HS-27A (cell line): ENCODE data around the gene APOBEC3F.
"Not testable (repeated sequence)": the region's sequence is repeated elsewhere in the genome, so short reads cannot be mapped to it uniquely, and the experiment has no call there.

Experiments used
- DNase-seq: peaks from one replicate; pipeline ENCODE4 v3.0.0-alpha.2; 2012; ENCODE audit warnings: low read depth, missing footprints

The APOBEC3F gene

DNA sequence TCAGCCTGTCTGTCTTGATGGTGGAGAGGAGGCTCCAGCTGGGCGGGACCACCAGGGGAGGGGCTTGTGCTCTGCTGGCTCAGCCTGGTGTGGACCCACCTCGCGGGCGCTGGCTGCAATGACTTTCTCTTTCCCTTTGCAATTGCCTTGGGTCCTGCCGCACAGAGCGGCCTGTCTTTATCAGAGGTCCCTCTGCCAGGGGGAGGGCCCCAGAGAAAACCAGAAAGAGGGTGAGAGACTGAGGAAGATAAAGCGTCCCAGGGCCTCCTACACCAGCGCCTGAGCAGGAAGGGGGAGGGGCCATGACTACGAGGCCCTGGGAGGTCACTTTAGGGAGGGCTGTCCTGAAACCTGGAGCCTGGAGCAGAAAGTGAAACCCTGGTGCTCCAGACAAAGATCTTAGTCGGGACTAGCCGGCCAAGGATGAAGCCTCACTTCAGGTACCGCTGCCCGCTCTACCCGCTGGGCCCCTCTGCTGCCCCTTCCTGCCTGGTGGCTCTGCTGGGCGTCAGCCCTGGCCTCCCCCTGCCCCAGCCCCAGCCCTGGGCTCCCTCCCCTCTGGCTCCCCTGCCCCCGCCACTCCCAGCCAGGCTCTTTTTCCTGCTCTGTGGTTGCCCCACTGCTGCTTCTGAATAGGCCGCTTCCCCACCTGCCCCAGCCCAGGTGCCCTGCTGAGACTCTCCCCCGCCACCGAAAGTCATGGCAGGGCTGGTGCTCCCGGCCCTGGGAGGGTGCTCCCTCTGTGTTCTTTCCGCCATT is at the start of gene APOBEC3F:
APOBEC3F (plus strand) TSS at position 327 of the 759 bp plus-strand sequence; CDS start at position 424, 97 bp downstream.
- DNase-seq = not testable (repeated sequence)

DNA sequence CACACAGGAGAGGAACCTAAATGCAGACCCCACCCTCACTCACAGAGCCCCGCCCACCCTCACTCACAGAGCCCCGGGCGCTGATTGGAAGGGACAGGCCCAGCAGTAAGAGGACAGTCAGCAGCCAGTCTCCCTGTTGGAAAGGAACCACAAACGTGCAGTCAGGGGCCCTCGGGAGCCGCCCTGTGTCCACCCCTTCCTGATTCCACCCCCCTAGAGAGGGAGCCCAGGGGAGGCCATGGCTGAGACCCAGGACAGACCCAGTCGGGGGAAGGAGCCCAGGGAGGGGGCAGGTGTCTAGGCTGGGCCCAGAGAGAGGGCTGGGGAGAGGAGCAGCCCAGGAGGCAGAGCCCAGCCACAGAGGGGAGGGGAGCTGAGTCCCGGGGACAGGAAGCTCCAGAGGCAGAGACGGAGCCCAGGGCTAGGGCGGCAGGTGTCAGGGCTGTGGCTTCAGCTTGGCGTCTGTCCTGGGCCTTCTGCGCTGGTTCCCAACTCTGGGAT is 47.7 kb upstream of the APOBEC3F start:
- DNase-seq = not testable (repeated sequence)

DNA sequence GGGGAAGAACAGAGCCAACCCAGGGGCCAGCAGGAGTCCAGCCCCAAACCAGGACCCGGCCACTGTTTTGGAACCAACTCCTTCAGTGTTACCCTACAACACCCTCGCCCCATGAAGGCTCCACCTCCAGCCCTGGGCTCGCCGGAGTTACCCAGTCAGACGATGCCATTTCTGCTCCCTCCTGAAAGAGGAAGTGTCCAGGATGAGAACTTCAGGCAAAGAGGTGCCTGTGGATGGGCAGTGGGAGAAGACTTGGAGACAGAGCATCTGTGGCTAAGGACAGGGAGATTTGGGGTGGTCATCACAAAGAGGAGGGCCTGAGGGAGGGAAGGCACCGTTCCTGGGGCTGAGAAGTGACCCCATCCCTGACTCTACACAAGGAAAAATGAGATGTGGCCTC is 44.6 kb upstream of the APOBEC3F start:
- DNase-seq = no peak

DNA sequence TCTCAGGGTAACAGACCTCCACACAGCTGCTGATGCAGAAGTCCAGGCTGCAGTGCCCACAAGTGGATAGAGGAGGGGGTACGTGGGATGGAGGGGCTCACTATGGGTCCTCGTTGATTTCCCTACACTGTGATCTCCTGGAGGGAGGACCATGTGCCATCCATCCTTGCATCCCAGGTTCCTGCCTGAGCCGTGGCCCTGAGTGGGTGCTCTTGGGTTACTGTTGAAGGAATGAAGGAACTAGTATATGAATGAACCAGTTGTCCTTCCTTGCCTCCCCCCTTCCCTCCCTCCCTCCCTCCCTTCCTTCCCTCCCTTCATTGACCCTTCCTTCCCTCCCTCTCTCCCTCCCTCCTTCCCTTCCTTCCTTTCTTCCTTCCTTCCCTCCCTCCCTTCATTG is 43.1 kb upstream of the APOBEC3F start:
- DNase-seq = no peak

DNA sequence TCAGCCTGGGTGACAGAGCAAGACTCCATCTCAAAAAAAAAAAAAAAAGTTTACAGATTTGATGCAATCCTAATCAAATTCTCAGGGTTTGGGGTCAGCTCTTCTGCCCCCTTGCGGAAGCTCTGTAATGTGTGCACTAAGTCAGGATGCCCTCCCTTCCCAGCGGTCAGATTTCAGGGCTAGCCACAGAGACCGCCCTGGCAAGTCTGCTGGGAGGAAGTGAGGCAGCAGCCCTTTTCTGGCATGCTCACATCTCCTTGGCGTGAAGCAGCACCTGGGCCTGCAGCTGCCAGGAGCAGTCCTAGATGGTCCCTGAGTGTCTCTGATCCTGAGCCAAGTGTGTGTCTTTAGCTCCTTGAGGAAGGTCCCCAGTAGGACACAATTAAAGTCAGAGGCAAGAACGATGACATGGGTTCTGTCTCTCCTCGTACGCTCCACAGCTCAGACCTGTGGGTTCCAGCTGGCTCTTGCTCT is 37.5 kb upstream of the APOBEC3F start:
- peak; percentile 51 for DNase-seq

- no peak for DNase-seq
Measured at GRCh38 chr22:39007177-39007576, 33.5 kb upstream of the APOBEC3F start.

DNA sequence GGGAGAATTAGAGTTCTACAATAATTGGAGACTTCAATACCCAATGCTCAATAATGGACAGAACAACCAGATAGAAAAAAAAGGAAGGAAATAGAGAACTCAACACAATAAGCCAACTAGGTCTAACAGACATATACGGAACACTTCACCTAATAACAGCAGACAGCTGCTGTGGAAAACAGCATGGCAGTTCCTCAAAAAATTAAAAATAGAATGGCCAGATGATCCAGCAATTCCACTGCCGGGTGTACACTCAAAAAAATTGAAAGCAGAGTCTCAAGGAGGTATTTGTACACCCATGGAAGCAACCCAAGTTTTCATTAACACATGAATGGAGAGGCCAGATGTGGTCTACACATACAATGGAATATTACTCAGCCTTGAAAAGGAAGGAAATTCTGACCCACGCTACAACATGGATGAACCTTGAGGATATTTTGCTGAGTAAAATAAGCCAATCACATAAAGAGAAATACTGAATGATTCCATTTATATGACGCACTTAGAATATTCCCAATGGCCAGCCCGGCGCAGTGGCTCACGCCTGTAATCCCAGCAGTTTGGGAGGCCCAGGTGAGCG is 32.3 kb upstream of the APOBEC3F start:
- DNase-seq = not testable (repeated sequence)

DNA sequence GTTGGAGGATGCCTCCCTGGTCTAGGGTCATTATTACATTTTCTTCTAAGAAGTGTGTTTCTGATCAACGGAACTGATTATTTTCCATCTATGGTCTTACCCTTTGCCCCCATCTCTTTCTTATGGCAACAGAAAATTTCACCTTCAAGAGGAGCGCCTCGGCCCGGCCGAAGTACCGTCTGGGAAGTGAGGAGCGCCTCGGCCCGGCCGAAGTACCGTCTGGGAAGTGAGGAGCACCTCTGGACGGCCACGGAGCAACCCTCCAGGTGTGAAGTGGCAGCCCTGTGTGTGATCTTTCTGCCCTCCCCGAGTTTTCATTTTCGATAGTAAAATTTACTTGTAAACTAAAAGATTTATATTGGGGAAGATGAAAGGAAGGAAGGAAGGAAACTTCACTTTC is 29.7 kb upstream of the APOBEC3F start:
- DNase-seq = no peak

GRCh38 chr22:39012533-39013511 is 27.8 kb upstream of the APOBEC3F start:
- no peak for DNase-seq

GRCh38 chr22:39013561-39013941 is 27.1 kb upstream of the APOBEC3F start:
- DNase-seq = not testable (repeated sequence)

DNA sequence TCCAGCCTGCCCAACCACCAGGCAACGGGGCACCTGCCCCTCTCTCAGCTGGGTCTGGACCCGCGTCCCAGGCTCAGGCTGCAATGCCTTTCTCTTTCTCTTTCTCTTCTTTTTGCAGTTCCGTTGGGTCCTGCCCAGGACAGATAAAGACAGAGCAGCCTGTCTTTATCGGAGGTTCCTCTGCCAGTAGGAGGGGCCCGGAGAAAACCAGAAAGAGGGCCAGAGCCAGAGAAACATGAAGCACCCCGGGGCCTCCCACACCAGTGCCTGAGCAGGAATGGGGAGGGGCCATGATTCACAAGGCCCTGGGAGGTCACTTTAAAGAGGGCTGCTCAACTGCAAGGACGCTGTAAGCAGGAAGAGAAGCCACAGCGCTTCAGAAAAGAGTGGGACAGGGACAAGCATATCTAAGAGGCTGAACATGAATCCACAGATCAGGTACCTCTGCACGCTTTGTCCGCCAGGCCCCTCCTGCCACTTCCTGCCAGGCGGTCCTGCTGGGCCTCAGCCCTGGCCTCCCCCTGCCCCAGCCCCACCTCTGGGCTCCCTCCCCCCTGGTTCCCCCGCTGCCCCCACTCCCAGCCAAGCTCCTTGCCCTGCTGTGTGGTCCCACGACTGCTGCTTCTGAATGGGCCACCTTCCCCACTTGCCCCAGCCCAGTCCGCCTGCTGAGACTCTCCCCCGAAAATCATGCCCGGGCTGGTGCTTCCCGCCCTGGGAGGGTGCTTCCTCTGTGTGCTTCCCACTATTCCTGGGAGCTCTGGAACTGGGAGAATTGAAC is 26.5 kb upstream of the APOBEC3F start, which contains the start of gene APOBEC3C:
APOBEC3C (plus strand) TSS at position 316 of the 781 bp plus-strand sequence; CDS start at position 422, 106 bp downstream.
- peak; percentile 36 for DNase-seq

DNA sequence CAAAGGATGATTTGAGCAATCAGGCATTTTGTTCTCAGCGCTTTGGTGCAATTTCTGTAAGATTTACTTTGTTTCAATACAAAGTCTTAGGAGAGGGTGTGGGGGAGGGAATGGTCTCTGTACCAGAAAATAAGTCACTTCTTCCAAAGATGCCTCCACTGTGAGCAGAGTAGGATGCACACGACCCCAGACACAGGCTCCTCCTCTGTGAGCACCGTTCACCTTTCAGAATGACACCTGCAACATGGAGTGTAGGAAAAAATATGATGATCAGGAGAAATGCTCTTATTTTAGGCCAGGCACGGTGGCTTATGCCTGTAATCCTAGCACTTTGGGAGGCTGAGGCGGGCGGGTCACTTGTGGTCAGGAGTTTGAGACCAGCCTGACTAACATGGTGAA is 25.9 kb upstream of the APOBEC3F start:
- DNase-seq = not testable (repeated sequence)

DNA sequence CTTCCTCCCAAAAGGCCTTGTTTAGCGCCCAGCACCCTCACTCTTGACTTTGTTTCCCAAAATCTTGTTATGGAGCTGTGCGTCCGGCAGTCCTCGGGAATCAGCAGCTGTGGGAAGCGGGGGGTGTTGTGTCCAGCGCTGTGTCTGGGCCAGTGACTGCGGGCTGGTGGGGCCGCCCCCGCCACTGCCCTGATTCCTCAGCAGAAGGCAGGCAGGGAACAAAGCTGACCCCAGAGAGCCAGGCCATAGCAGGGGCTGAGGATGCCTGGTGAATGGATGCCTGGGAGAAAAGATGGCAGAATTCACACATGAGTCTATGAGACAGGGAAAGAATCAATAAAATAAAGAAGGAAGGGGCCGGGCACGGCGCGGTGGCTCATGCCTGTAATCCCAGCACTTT is 24.1 kb upstream of the APOBEC3F start:
- no peak for DNase-seq

DNA sequence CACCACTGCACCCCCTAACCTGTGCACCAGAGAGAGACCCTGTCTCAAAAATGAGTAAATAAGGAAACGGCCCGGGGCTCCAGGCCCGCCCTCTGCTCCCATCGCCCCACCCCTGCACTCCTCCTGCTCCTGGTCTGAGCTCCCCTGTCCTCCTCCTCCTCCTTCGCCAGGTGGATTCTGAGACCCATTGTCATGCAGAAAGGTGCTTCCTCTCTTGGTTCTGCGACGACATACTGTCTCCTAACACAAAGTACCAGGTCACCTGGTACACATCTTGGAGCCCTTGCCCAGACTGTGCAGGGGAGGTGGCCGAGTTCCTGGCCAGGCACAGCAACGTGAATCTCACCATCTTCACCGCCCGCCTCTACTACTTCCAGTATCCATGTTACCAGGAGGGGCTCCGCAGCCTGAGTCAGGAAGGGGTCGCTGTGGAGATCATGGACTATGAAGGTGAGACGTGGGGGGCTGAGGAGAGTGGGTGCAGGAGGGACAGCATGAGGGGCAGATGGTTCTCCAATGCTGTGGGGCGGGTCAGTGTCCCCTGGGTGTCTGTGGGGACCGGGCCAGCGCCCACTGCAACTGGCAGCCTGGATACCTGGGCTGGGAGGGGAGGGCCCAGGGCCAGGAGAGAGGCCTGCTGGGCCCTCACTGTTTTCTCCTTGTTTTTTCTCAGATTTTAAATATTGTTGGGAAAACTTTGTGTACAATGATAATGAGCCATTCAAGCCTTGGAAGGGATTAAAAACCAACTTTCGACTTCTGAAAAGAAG is 22.9 kb upstream of the APOBEC3F start:
- no peak for DNase-seq

- DNase-seq = not testable (repeated sequence)
Measured at GRCh38 chr22:39020021-39020651, 20.5 kb upstream of the APOBEC3F start.

- DNase-seq = no peak
Measured at GRCh38 chr22:39021552-39022250, 19.0 kb upstream of the APOBEC3F start.

GRCh38 chr22:39024519-39025308 is 15.9 kb upstream of the APOBEC3F start:
- DNase-seq = no peak

DNA sequence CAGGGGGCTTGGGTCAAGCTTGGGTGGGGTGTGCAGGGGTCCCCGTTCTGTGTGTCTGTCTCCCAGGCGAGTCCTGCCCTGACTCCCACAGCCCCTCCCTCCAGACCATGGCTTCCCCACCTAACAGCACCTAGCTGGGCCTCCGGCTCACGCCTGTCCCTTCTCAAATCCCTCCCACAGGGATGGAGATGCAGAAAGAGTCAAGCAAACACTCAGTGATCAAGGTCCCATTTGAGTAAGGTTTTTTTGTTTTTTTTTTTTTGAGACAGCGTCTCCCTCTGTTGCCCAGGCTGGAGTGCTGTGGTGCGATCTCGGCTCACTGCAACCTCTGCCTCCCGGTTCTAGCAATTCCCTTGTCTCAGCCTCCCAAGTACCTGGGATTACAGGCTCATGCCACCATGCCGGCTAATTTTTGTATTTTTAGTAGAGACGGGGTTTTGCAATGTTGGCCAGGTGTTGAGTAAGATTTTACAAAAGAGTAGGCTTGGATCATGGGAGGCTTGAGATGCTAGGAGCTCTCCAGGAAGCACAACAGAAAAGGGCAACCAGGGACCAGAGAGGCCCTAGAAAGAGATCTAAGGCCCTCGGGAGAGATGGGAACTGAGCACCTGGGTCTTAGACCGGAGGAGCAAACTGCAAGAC is 14.0 kb upstream of the APOBEC3F start:
- no peak for DNase-seq
